Left renal cortex interstitium (tissue), 4 donors: ENCODE measurements around the gene EML6. TPM values are rescaled to one million over a fixed set of nuclear protein-coding genes. Genes with fewer than 3 reads are reported as not detected.

Source experiments
- DNase-seq, 4 donors: peaks; one replicate each; pipeline ENCODE4 v3.0.0-alpha.2; 2013; ENCODE audit warnings: low read depth in 4 of 4, low spot score in 2 of 4, missing footprints in 1 of 4
- polyA plus RNA-seq, 4 donors: library from polyadenylated mRNA; unstranded; fragments of 120-200 nt; gene quantifications; one replicate each; pipeline ENCODE4 v1.2.1, GENCODE V29; 2013; ENCODE audit not compliant: insufficient read length in 4 of 4

EML6 gene
- polyA plus RNA-seq, 4 donors: 10.2 to 16.5 (median 14.0) TPM

DNA sequence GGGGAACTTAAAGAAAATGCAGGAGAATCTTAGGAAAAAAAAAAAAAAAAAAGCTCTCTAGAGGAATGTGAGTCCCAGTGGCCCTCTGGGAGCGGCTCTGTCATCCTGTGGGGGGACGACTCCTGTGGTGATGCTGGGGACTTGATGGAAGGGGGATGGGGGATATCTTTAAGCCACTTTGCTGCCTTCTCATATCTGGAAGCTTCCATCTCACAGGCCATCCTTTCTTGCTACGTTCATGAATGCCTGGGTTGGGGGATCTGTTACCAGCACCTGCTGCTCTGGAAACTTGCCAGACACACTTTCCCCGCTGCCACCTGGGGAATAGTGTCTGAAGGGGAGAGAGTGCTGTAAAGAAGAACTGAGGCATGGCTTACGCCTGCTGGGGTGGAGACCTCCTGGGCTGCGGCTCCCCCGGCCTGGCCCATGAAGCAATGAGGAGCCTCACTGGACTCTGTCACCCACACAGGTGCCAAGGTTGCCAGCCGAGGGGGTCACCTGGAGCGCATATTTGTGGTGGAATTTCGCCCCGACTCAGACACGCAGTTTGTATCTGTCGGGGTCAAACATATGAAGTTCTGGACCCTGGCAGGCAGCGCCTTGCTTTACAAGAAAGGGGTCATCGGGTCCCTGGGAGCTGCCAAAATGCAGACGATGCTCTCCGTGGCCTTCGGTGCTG lies 234.0 kb downstream of the EML6 start:
- DNase-seq: no peak

DNA sequence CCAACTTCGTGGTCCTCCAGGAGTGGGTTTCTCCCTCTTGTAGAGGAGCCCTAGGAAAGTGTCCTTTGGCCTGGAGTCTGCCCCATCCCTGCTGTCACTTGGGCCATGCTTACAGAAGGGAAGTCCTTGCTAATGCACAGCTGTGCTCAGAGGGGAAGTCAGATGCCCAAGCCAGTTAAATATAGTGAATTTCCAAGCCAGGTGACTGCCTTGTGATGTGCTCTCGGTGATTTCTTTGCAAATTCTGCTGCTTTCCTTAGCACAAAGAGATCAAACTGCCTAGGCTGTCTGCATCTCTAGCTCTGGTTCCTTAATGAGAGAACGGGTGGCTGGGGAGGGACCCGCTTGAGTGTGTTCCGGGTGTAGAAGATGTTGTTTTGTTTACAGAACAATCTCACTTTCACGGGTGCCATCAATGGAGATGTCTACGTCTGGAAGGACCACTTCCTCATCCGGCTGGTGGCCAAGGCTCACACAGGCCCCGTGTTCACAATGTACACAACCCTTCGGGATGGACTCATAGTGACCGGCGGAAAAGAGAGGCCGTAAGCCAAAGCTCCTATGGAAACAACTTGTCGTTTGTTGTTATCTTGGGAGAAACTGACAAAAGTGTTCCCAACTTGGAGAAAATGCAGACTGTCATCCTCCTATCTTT lies 235.4 kb downstream of the EML6 start:
- DNase-seq: no peak

DNA sequence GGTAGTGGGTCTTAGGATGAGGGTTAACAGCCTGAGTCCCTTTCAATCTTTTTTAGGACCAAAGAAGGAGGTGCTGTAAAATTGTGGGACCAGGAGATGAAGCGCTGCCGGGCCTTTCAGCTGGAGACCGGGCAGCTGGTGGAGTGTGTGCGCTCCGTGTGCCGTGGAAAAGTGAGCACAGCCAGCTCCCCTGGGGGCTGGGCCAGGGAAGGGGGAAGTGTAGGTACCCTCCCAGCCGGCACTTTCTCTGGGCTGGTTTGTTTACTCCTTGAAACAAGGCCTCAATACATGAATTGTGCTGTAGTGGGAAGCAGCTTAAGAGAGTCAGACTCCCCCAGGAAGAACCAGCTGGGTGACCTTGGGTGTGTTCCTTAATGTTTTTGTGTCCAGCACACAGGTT lies 236.7 kb downstream of the EML6 start:
- DNase-seq: no peak

DNA sequence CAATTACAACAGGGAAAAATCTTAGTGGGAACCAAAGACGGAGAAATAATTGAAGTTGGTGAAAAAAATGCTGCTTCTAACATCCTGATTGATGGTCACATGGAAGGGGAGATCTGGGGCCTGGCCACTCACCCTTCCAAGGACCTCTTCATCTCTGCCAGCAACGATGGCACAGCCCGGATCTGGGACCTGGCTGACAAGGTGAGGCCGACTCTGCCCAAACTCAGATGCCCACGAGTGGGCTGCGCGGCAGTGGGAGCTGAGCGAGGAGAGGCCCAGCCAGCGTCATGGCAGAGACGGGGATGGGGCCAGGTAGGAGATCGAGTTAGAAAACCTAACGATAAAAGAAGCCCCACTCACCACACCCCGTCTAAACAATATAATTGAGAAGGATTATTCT lies 239.0 kb downstream of the EML6 start:
- no peak for DNase-seq

DNA sequence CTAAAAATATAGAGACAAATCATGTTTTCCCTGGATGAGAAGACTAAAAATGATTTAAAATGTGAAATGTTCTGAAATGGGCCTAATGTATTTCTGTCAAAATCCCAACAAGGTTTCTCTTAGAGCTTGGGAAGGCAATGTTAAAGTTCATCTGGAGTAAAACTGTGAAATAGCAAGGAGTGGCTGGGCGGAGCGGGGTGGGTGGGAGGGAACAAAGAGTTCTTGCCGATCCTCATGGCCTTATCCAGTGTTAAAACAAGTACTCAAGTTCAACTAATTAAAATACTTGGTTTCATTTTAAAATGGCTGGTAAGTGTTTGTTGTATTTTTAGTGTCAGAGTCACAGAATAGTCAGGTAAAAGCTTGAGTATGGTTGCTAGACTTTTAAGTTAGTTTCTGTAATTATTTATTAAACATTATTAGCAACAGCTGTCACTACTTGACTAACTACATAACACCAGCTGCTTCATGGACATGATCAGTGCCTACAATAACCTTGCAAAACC lies 239.5 kb downstream of the EML6 start:
- DNase-seq: no peak

DNA sequence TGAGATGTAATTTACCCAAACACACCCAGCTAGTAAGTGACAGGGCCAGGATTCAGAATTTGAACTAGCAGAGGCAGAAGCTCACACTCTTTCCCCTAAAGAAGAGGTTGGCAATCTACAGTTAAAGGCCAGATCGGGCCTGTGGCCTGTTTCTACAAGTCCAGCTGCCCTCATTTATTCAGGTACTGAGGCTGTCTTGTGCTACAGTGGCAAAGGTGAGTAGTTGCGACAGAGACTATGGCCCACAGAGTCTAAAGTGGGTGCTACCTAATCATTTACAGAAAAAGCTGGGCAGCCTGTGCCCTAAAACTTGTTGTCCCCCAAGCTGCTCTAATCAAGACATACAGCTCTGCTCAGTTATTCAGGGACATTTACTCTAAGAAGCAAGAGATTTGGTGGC lies 240.0 kb downstream of the EML6 start:
- DNase-seq: no peak

DNA sequence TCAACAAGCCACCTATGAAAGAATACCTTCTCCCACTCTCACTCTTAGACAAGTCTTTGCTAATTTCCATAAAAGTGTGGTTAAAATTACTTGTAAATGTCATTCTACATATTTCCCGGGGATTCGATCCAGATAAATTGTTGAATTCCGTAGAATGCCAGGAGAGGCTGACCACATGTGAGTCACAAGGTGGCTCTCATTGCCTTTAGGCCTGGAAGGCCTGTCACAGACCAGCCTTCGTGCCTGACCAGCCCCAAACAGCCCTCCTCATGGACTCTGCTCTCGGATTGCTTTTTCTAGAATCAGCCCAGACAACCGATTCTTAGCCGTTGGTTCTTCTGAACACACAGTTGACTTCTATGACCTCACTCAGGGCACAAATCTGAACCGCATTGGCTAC lies 240.8 kb downstream of the EML6 start:
- DNase-seq: no peak

DNA sequence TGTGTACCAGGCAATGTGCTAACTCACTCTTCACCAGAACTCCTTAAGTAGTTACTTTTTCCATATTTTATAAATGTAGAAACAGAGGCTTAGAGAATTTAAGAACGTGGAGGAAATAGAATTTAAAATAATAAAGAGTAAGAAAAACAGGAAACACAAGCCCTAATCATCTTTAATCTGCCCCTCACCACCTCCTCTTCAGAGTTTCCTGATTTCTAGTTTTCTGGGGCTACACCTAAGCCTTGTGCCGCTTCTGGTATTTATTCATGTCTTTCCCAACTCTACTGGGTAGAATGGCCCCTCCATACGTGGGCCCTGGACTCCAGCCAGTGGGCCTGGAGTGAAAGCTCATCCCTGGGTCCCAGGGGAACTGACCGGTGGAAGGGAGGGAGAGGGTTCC lies 241.4 kb downstream of the EML6 start:
- DNase-seq: no peak

DNA sequence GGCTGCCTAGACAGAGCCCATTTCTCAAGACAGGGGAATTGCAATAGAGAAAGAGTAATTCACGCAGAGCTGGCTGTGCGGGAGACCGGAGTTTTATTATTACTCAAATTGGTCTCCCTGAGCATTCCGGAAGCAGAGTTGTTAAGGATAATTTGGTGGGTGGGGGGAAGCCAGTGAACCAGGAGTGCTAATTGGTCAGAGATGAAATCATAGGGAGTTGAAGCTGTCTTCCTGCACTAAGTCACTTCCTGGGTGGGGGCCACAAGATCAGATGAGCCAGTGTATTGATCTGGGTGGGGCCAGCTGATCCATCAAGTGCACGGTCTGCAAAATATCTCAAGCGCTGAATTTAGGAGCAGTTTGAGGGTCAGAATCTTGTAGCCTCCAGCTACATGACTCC lies 242.0 kb downstream of the EML6 start:
- no peak for DNase-seq

DNA sequence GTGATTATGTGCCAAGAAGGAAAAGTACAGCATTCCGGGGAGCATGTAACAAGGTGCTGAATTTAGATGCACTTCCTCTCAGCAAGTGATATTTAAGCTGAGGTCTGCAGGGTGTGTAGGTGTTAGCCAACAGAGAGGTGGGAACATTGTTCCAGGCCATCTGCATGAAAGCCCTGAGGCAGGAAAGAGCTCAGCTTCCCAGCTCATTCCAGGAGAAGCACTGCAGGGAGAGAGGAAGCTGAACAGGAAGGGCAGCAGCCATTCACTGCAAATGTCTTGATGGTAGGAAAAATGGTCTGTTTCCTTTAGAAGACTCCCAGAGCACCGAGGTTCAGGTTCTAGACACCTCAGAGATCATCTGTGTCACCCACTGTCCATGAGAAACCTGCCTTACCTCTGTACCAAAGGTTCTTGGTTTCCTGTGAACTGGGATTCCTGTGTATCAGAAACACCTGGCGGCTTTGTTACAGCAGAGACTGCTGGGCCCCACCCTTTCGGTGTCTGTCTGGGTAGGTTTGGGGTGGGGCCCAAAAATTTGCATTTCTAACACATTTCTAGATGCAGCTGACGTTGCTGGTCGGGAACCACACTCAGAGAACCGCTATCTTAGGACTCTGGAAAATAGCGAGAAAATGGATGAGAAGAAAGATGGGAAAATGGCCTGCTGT lies 242.8 kb downstream of the EML6 start:
- DNase-seq: no peak

DNA sequence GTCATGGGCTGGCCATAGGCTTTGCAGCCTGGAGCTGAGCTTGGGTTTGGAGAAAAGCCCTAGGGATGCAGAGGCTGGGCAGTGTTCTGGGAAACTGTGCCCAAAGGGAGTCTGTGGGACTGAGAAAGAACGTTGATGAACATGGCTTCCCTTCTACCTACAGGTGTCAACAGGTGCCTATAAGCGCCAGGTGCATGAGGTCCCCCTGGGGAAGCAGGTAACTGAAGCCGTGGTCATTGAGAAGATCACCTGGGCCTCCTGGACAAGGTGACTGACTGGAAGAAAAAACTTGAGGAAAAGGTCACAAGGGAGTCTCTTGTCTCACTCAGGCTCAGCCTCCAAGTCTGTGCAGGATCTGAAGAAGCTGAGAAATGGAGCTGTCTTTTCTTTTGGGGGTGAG lies 243.4 kb downstream of the EML6 start:
- DNase-seq: no peak

DNA sequence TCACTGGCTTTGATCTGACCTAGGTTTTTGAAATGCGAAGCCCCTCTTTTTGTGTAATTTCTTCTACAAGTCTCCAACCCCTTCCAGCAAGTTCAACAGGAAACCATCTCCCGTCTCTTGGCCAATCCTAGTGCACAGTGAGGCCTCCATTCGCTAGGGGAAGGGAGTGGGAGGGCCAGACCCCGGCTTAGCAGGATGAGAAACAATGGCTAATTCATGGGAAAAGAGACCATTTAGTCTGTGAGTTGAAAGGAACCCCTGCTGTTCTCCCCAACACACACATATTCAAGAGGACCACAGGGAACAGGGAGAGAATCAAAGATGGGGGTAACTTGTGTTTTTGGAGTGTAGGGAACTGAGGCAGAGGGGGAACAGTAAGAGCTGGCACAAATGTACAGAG lies 243.8 kb downstream of the EML6 start:
- DNase-seq: no peak

DNA sequence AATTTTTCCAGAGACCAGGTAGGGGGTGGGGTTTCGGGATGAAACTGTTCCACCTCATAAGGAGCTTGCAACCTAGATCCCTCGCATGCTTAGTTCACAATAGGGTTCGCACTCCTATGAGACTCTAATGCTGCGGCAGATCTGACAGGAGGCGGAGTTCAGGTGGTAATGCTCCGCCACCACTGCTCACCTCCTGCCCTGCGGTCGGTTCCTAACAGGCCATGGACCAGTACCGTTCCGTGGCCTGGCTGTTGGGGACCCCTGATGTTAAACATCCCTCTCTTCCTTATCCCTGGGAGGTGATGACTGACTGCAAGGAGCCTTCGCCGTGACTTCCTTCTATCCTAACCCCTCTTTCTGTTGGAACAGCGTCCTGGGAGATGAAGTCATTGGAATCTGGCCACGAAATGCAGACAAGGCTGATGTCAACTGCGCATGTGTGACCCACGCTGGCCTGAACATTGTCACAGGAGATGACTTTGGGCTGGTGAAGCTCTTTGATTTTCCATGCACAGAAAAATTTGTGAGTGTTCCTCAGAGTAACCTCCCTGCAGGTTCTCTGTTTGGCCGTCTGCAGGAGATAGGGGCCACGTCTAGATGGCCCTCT lies 244.4 kb downstream of the EML6 start:
- no peak for DNase-seq

DNA sequence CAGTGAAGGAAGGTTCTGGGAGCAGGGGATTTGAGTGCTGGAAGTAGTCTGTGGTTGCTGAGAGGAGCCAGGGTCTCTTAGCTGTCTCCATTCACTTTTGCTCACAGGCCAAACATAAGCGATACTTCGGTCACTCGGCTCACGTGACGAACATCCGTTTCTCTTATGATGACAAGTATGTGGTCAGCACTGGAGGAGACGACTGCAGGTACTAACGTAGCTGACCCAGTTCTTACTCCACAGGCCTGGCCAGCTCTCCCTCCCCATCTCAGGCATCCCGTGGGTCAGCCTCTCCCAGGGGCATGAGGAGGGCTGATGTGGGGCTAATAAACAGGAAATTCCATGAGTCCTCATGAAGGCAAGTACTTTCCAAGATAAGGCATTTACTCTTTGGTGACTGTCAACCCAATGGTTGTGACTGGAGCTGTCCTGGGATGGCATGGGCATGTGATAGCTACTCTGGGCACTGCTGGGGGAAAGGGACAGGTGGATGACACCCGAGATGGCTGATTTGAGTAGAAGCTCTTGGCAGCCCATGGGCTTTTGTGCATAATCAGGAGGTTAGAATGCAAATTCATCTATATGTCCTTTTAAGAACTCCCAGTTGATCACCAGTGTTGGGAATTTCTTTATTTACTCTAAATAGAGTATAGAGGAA lies 245.2 kb downstream of the EML6 start:
- no peak for DNase-seq

DNA sequence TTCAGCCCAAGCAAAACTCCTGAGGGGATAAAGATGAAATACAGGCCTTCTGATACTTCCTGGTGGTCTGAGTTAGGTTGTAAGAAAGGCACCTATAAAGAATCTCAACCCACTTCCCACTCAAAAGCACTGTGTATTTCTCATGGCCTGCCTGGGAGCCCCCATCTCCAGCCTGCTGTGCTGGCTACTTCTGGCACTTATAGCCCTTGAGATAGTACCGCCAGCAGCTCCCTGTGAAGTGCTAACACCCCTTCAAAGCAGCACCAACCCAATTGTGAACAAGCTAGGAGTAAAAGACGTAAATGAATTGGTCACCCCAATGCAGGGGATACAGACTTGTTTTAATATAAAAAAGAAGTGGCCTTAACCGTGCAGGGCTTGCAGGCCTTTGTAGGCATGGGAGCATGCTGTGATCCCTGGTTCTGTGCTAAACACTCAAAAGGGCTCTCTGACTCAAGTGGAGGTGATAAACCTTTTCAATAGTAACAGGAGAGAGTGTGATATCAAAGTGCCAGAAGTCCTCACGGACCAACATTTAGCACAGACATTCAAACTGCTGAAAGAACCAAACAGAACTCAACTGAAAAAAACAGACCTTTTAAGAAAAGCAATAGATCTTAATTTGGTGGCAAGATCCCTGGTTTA lies 246.0 kb downstream of the EML6 start:
- no peak for DNase-seq

DNA sequence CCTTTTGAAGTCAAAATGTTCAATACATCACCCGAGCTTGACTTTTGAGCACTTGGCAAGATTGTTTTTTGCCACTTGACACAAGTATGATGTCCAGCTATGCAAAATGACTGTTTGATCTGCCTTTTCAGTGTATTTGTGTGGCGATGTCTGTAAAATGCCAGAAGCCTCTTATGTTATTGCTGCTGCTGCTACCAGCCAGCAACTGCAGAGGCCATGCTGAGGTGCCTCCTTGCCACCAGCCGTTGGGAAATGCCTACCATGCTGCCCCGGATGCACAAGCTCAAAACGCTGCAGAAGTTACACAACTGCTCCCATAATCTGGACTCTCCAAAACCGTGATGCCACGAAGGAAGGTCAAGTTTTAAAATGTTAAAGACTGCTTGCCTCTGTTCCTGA lies 246.5 kb downstream of the EML6 start:
- DNase-seq: no peak

DNA sequence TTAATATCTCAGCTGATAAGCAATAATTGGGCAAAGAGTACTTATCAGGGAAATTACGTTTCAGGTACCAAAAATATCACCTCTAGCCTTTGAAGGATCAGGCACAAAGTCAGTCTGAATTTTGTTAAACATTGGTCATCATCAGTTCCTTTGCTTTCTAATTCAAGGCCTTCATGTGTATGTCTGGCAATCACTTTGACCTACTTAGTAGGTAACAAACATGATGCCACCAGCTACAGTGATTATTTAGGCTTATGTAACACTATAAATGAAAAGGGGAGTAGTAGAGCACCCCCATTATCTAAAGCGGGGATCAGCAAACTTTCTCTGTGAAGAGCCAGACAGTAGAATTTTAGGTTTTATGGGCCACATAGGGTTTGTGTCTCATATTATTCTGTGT lies 251.7 kb downstream of the EML6 start:
- no peak for DNase-seq

DNA sequence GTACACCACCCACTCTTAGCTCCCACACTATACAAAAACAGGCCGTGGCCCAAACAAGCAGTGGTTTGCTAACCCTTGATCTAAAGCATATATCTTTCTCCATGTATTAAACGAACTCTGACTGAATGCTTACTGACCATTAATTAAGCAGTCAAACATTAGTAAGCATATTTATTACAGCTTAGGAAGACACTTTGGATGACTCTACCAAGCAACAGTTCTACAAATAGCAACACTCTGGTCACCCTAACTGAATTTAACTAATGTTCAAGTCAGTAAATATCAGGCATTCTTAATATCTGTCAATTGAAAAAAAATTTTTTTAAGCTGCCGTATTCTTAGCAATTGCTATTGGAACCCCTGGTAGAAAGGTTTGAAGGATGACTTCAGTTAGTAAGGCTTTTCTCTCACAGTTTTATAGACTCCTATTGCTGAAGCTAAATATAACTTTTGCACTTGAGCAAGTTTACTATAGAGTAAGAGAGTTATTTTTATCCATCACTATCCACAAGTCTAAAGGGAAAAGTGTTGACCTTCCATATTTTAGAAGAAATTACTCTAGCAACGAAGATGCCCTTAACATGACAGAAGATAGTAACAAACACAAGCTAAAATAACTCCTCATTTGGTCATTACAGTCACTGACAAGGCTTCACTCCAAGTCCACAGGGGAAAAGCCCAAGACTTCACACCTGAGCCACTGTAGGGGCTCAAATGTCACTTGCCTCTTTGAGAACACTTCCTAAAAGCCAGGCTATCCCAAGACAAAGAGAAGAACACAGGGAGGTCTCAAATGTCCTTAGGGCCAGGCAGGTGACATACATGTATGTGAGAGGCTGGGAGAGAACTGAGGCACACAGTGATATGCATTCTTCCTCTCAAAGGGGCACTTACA lies 252.4 kb downstream of the EML6 start:
- DNase-seq: no peak

DNA sequence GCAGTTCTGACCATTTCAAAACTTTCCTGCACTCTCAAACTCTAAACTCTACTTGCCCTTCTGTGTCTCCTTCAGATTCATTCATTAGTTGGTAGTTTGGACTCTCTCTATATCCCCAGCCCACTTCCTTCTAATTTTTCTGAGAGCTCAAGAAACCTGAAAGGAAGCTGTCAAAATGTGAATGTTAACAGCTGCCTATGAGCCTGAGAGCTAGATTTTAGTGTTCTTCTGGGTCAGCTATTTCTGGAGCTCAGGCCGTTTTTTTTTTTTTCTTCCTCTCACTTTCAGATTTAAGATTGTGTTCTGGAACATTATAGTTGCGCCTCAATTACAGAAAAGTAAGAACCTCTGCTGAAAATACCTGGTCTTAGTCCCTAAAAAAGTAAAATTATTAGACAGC lies 253.7 kb downstream of the EML6 start:
- peak in 3 of 4 donors; percentile 29 to 67 (median 39) for DNase-seq
